GM19438 (cell line): Measurements from ENCODE around the gene CDH23.
"Not testable (repeated sequence)": the region's sequence is repeated elsewhere in the genome, so short reads cannot be mapped to it uniquely, and the experiment has no call there.

Source experiments
- ATAC-seq: cut with Tn5 transposase; IDR thresholded peaks from one replicate; pipeline ENCODE4 v1.9.1; 2021; ENCODE audit warnings: low read depth; ENCODE audit not compliant: unreplicated experiment

CDH23 gene

GRCh38 chr10:71596759-71597158 lies 200.0 kb downstream of the CDH23 start:
- ATAC-seq: no peak

GRCh38 chr10:71597821-71598498 lies 201.2 kb downstream of the CDH23 start:
- ATAC-seq: no peak

- no peak for ATAC-seq
These were observed 201.9 kb downstream of the CDH23 start for GRCh38 chr10:71598621-71599055.

GRCh38 chr10:71599518-71599917 lies 202.8 kb downstream of the CDH23 start:
- ATAC-seq: no peak

GRCh38 chr10:71600242-71600641 lies 203.5 kb downstream of the CDH23 start:
- ATAC-seq: not testable (repeated sequence)

GRCh38 chr10:71600849-71601248 lies 204.1 kb downstream of the CDH23 start:
- no peak for ATAC-seq

GRCh38 chr10:71601273-71601672 lies 204.6 kb downstream of the CDH23 start:
- ATAC-seq: no peak

- ATAC-seq: no peak
These were observed 206.4 kb downstream of the CDH23 start for GRCh38 chr10:71603150-71603549.

- no peak for ATAC-seq
These were observed 207.0 kb downstream of the CDH23 start for GRCh38 chr10:71603754-71604153.

GRCh38 chr10:71604324-71605018 lies 207.8 kb downstream of the CDH23 start:
- ATAC-seq: no peak

- ATAC-seq: no peak
These were observed 208.7 kb downstream of the CDH23 start for GRCh38 chr10:71605263-71605962.

- no peak for ATAC-seq
These were observed 209.7 kb downstream of the CDH23 start for GRCh38 chr10:71606257-71607081.

- no peak for ATAC-seq
These were observed 210.3 kb downstream of the CDH23 start for GRCh38 chr10:71607082-71607443.

- no peak for ATAC-seq
These were observed 212.4 kb downstream of the CDH23 start for GRCh38 chr10:71608819-71609768.

- no peak for ATAC-seq
These were observed 213.9 kb downstream of the CDH23 start for GRCh38 chr10:71610651-71611050.

- ATAC-seq: no peak
These were observed 214.4 kb downstream of the CDH23 start for GRCh38 chr10:71611131-71611530.

- ATAC-seq: no peak
These were observed 215.1 kb downstream of the CDH23 start for GRCh38 chr10:71611709-71612422.

- ATAC-seq: no peak
These were observed 216.6 kb downstream of the CDH23 start for GRCh38 chr10:71613261-71613777.

- ATAC-seq: no peak
These were observed 217.2 kb downstream of the CDH23 start for GRCh38 chr10:71613877-71614276.
